ENCODE data around the gene FAP.

FAP gene

GRCh38 chr2:162242586-162243280 lies 512 bp downstream of the FAP start:
- CTCF ChIA-PET: interaction anchor here (1.4 to 2.8 kb wide), 2 partner anchors 11 to 14 kb away, joined by 3 to 8 read pairs; no protein-coding TSS in a partner anchor
- H3K4me3 ChIP-seq (ENCODE audit: control insufficient read depth in 1 of 7, extremely low read depth in 1 of 7, insufficient read depth in 4 of 7, low read depth in 2 of 7, low read length in 6 of 7): no peak overlapping the region
- H3K27me3 ChIP-seq (replicated peaks in 2 of 5; ENCODE audit: control insufficient read depth in 4 of 5, insufficient read depth in 5 of 5, low read length in 4 of 5): no peaks in the 10 kb centered on the region
- WGBS (ENCODE audit: insufficient coverage): 93% methylated on average over 2 of the region's 5 CpGs
- POLR2A ChIA-PET: no interaction called here
- no peaks in the 10 kb centered on the region for H3K9me3 ChIP-seq (ENCODE audit: control extremely low read depth in 1 of 5, control insufficient read depth in 4 of 5, insufficient read depth in 2 of 5, low read depth in 1 of 5, low read length in 4 of 5)
- no peak overlapping the region for H3K27ac ChIP-seq (ENCODE audit: insufficient read depth in 1 of 2, low read depth in 1 of 2, low read length in 2 of 2, poor library complexity in 1 of 2, severe bottlenecking in 2 of 2)
- H3K4me1 ChIP-seq (ENCODE audit: control extremely low read depth in 1 of 4, control insufficient read depth in 4 of 4, insufficient read depth in 4 of 4, low read length in 3 of 4): no peaks in the 10 kb centered on the region
- no peaks in the 10 kb centered on the region for H3K36me3 ChIP-seq (ENCODE audit: control insufficient read depth in 4 of 4, insufficient read depth in 4 of 4, low read length in 3 of 4)
- DNase-seq: no peak

- H3K27ac ChIP-seq (ENCODE audit: insufficient read depth in 1 of 2, low read depth in 1 of 2, low read length in 2 of 2, poor library complexity in 1 of 2, severe bottlenecking in 2 of 2): no peak overlapping the region
- no peaks in the 10 kb centered on the region for H3K36me3 ChIP-seq (ENCODE audit: control insufficient read depth in 4 of 4, insufficient read depth in 4 of 4, low read length in 3 of 4)
- ChIA-PET POLR2A (no interaction called here), CTCF (interaction anchor here (1.3 to 2.8 kb wide), 3 partner anchors 10 to 20 kb away, joined by 3 to 9 read pairs (median 8); no protein-coding TSS in a partner anchor)
- no peaks in the 10 kb centered on the region for H3K27me3 ChIP-seq (replicated peaks in 2 of 5; ENCODE audit: control insufficient read depth in 4 of 5, insufficient read depth in 5 of 5, low read length in 4 of 5)
- no peak overlapping the region for H3K4me3 ChIP-seq (ENCODE audit: control insufficient read depth in 1 of 7, extremely low read depth in 1 of 7, insufficient read depth in 4 of 7, low read depth in 2 of 7, low read length in 6 of 7)
- no peak for DNase-seq
- H3K4me1 ChIP-seq (ENCODE audit: control extremely low read depth in 1 of 4, control insufficient read depth in 4 of 4, insufficient read depth in 4 of 4, low read length in 3 of 4): no peaks in the 10 kb centered on the region
- WGBS (ENCODE audit: insufficient coverage): no CpG with 5 or more reads among the region's 1 CpG
- H3K9me3 ChIP-seq (ENCODE audit: control extremely low read depth in 1 of 5, control insufficient read depth in 4 of 5, insufficient read depth in 2 of 5, low read depth in 1 of 5, low read length in 4 of 5): no peaks in the 10 kb centered on the region
Measured at GRCh38 chr2:162241571-162241970, 1.7 kb downstream of the FAP start.

- Histone ChIP-seq H3K36me3 (ENCODE audit: control insufficient read depth in 4 of 4, insufficient read depth in 4 of 4, low read length in 3 of 4) (no peaks in the 10 kb centered on the region), H3K27ac (ENCODE audit: insufficient read depth in 1 of 2, low read depth in 1 of 2, low read length in 2 of 2, poor library complexity in 1 of 2, severe bottlenecking in 2 of 2) (no peak overlapping the region), H3K4me1 (ENCODE audit: control extremely low read depth in 1 of 4, control insufficient read depth in 4 of 4, insufficient read depth in 4 of 4, low read length in 3 of 4) (no peaks in the 10 kb centered on the region), H3K4me3 (ENCODE audit: control insufficient read depth in 1 of 7, extremely low read depth in 1 of 7, insufficient read depth in 4 of 7, low read depth in 2 of 7, low read length in 6 of 7) (no peak overlapping the region), H3K9me3 (ENCODE audit: control extremely low read depth in 1 of 5, control insufficient read depth in 4 of 5, insufficient read depth in 2 of 5, low read depth in 1 of 5, low read length in 4 of 5) (peaks cover 0 to 3% (median 0%) of the 10 kb centered on the region in 5 experiments), H3K27me3 (replicated peaks in 2 of 5; ENCODE audit: control insufficient read depth in 4 of 5, insufficient read depth in 5 of 5, low read length in 4 of 5) (peaks cover 0 to 2% (median 0%) of the 10 kb centered on the region in 5 experiments)
- 97% methylated on average over 22 of the region's 38 CpGs for WGBS (ENCODE audit: insufficient coverage)
- POLR2A ChIA-PET: no interaction called here
- DNase-seq: no peak
- CTCF ChIA-PET: no interaction called here
Measured at GRCh38 chr2:162234620-162235462, 8.4 kb downstream of the FAP start.

GRCh38 chr2:162233197-162233596 lies 10.0 kb downstream of the FAP start:
- WGBS (ENCODE audit: insufficient coverage): 100% methylated on average over 1 of the region's 1 CpG
- CTCF ChIA-PET: interaction anchor here (2.8 kb wide), 1 partner anchor 12 kb away, joined by 17 read pairs; no protein-coding TSS in a partner anchor
- Histone ChIP-seq H3K27ac (ENCODE audit: insufficient read depth in 1 of 2, low read depth in 1 of 2, low read length in 2 of 2, poor library complexity in 1 of 2, severe bottlenecking in 2 of 2) (no peak overlapping the region), H3K9me3 (ENCODE audit: control extremely low read depth in 1 of 5, control insufficient read depth in 4 of 5, insufficient read depth in 2 of 5, low read depth in 1 of 5, low read length in 4 of 5) (peaks cover 0 to 3% (median 0%) of the 10 kb centered on the region in 5 experiments), H3K4me1 (ENCODE audit: control extremely low read depth in 1 of 4, control insufficient read depth in 4 of 4, insufficient read depth in 4 of 4, low read length in 3 of 4) (no peaks in the 10 kb centered on the region), H3K27me3 (replicated peaks in 2 of 5; ENCODE audit: control insufficient read depth in 4 of 5, insufficient read depth in 5 of 5, low read length in 4 of 5) (peaks cover 0 to 2% (median 0%) of the 10 kb centered on the region in 5 experiments), H3K36me3 (ENCODE audit: control insufficient read depth in 4 of 4, insufficient read depth in 4 of 4, low read length in 3 of 4) (no peaks in the 10 kb centered on the region), H3K4me3 (ENCODE audit: control insufficient read depth in 1 of 7, extremely low read depth in 1 of 7, insufficient read depth in 4 of 7, low read depth in 2 of 7, low read length in 6 of 7) (no peak overlapping the region)
- POLR2A ChIA-PET: no interaction called here
- no peak for DNase-seq

- ChIA-PET CTCF (interaction anchor here (2.7 to 2.8 kb wide), 2 partner anchors 9 to 12 kb away, joined by 8 to 17 read pairs; no protein-coding TSS in a partner anchor), POLR2A (no interaction called here)
- DNase-seq: no peak
- H3K4me1 ChIP-seq (ENCODE audit: control extremely low read depth in 1 of 4, control insufficient read depth in 4 of 4, insufficient read depth in 4 of 4, low read length in 3 of 4): no peaks in the 10 kb centered on the region
- H3K4me3 ChIP-seq (ENCODE audit: control insufficient read depth in 1 of 7, extremely low read depth in 1 of 7, insufficient read depth in 4 of 7, low read depth in 2 of 7, low read length in 6 of 7): no peak overlapping the region
- no peak overlapping the region for H3K27ac ChIP-seq (ENCODE audit: insufficient read depth in 1 of 2, low read depth in 1 of 2, low read length in 2 of 2, poor library complexity in 1 of 2, severe bottlenecking in 2 of 2)
- peaks cover 0 to 2% (median 0%) of the 10 kb centered on the region in 5 experiments for H3K27me3 ChIP-seq (replicated peaks in 2 of 5; ENCODE audit: control insufficient read depth in 4 of 5, insufficient read depth in 5 of 5, low read length in 4 of 5)
- no peaks in the 10 kb centered on the region for H3K36me3 ChIP-seq (ENCODE audit: control insufficient read depth in 4 of 4, insufficient read depth in 4 of 4, low read length in 3 of 4)
- H3K9me3 ChIP-seq (ENCODE audit: control extremely low read depth in 1 of 5, control insufficient read depth in 4 of 5, insufficient read depth in 2 of 5, low read depth in 1 of 5, low read length in 4 of 5): peaks cover 0 to 3% (median 0%) of the 10 kb centered on the region in 5 experiments
- 88% methylated on average over 1 of the region's 2 CpGs for WGBS (ENCODE audit: insufficient coverage)
Measured at GRCh38 chr2:162232671-162233070, 10.6 kb downstream of the FAP start.

- no peaks in the 10 kb centered on the region for H3K36me3 ChIP-seq (ENCODE audit: control insufficient read depth in 4 of 4, insufficient read depth in 4 of 4, low read length in 3 of 4)
- H3K9me3 ChIP-seq (ENCODE audit: control extremely low read depth in 1 of 5, control insufficient read depth in 4 of 5, insufficient read depth in 2 of 5, low read depth in 1 of 5, low read length in 4 of 5): peaks cover 0 to 3% (median 0%) of the 10 kb centered on the region in 5 experiments
- CTCF ChIA-PET: interaction anchor here (2.7 to 2.8 kb wide), 2 partner anchors 10 to 11 kb away, joined by 8 to 17 read pairs; no protein-coding TSS in a partner anchor
Measured at GRCh38 chr2:162232027-162232426, 11.2 kb downstream of the FAP start.

More at GRCh38 chr2:162232027-162232426, 11.2 kb downstream of the FAP start:
- Histone ChIP-seq H3K4me3 (ENCODE audit: control insufficient read depth in 1 of 7, extremely low read depth in 1 of 7, insufficient read depth in 4 of 7, low read depth in 2 of 7, low read length in 6 of 7) (no peak overlapping the region), H3K27ac (ENCODE audit: insufficient read depth in 1 of 2, low read depth in 1 of 2, low read length in 2 of 2, poor library complexity in 1 of 2, severe bottlenecking in 2 of 2) (no peak overlapping the region), H3K27me3 (replicated peaks in 2 of 5; ENCODE audit: control insufficient read depth in 4 of 5, insufficient read depth in 5 of 5, low read length in 4 of 5) (peaks cover 0 to 2% (median 0%) of the 10 kb centered on the region in 5 experiments), H3K4me1 (ENCODE audit: control extremely low read depth in 1 of 4, control insufficient read depth in 4 of 4, insufficient read depth in 4 of 4, low read length in 3 of 4) (no peaks in the 10 kb centered on the region)
- POLR2A ChIA-PET: no interaction called here
- DNase-seq: no peak
- no CpG with 5 or more reads among the region's 2 CpGs for WGBS (ENCODE audit: insufficient coverage)

All from common myeloid progenitor, CD34-positive (primary cell).